CD4-positive, alpha-beta T cell (primary cell): Measurements from ENCODE around the gene ATP2B2. TPM values are rescaled to one million over a fixed set of nuclear protein-coding genes. Genes with fewer than 3 reads are reported as not detected.

Source experiments
- ATAC-seq: fragments of 200-7000 bp; cut with Tn5 transposase; one replicate; pipeline ENCODE4 v1.10.0; 2022; ENCODE audit warnings: mild to moderate bottlenecking; ENCODE audit not compliant: poor library complexity
- CTCF ChIA-PET: fragments of 350-600 bp; sonication (Branson Sonifier 250); formaldehyde crosslinking; loops from one replicate; lab custom pipeline; 2021; ENCODE audit warnings: antibody characterized with exemption, inconsistent platforms; lab: Charles Lee
- POLR2A ChIA-PET: fragments of 350-600 bp; sonication (Branson Sonifier 250); formaldehyde crosslinking; loops from one replicate; lab custom pipeline; 2021; ENCODE audit warnings: antibody characterized with exemption, inconsistent platforms; lab: Charles Lee
- DNase-seq, 14 experiments: peaks; one replicate each; pipeline ENCODE4 v3.0.0-alpha.2; 2013 to 2020; ENCODE audit warnings: mixed read lengths in 2 of 14
- H3K27ac ChIP-seq, 2 donors: one replicate each; pipeline versions ENCODE4 v1.5.1 to v1.7.0; 2013; ENCODE audit warnings: low read length in 2 of 2, low read depth in 1 of 2, mild to moderate bottlenecking in 1 of 2
- H3K27me3 ChIP-seq, 2 experiments: 1 replicate in 1 of 2; 2 replicates in 1 of 2; pipeline versions ENCODE4 v1.6.1 to v1.7.0; 2013; ENCODE audit warnings: low read length in 2 of 2, control low read depth in 1 of 2, mild to moderate bottlenecking in 1 of 2, moderate library complexity in 1 of 2; ENCODE audit not compliant: insufficient read depth in 2 of 2, control insufficient read depth in 1 of 2
- H3K36me3 ChIP-seq: one replicate; pipeline ENCODE4 v1.6.1; 2013; ENCODE audit warnings: low read length, control low read depth; ENCODE audit not compliant: insufficient read depth
- H3K4me1 ChIP-seq: one replicate; pipeline ENCODE4 v1.6.1; 2013; ENCODE audit warnings: low read length, control low read depth; ENCODE audit not compliant: insufficient read depth
- H3K4me3 ChIP-seq: one replicate; pipeline ENCODE4 v1.5.1; 2013; ENCODE audit warnings: mild to moderate bottlenecking, low read length, moderate library complexity
- H3K9me3 ChIP-seq, 2 experiments: 1 replicate in 1 of 2; 2 replicates in 1 of 2; pipeline versions ENCODE4 v1.6.1 to v1.7.0; 2013; ENCODE audit warnings: low read length in 2 of 2, mild to moderate bottlenecking in 2 of 2, control low read depth in 1 of 2, moderate library complexity in 1 of 2; ENCODE audit not compliant: control insufficient read depth in 1 of 2, insufficient read depth in 1 of 2
- H3K27ac Mint-ChIP-seq: one replicate; pipeline ENCODE4 v1.8.0; 2020; ENCODE audit warnings: mixed read lengths
- H3K27me3 Mint-ChIP-seq: one replicate; pipeline ENCODE4 v1.8.0; 2021; ENCODE audit warnings: mixed read lengths
- H3K36me3 Mint-ChIP-seq: one replicate; pipeline ENCODE4 v1.8.0; 2021; ENCODE audit warnings: low read depth, mixed read lengths
- H3K4me1 Mint-ChIP-seq: one replicate; pipeline ENCODE4 v1.8.0; 2021; ENCODE audit warnings: low read depth, mixed read lengths
- H3K4me3 Mint-ChIP-seq: one replicate; pipeline ENCODE4 v1.8.0; 2020; ENCODE audit warnings: mild to moderate bottlenecking, mixed read lengths
- H3K9me3 Mint-ChIP-seq: one replicate; pipeline ENCODE4 v1.8.0; 2020; ENCODE audit warnings: mixed read lengths
- CTCF ChIP-seq: fragments of 200-600 bp; IDR thresholded peaks from one replicate; pipeline ENCODE4 v1.8.0; 2022; ENCODE audit warnings: antibody characterized with exemption, mild to moderate bottlenecking
- intact Hi-C, 2 experiments: fragments of 100-400 bp; cut with DNase I in 1 of 2; cut with micrococcal nuclease in 1 of 2; formaldehyde crosslinking; loops; one replicate each; pipeline versions ENCODE4 v1.15.1 to v1.9.0; 2023 to 2025; cut with DNase I, micrococcal nuclease
- total RNA-seq, 174 experiments: library from RNA in 2 of 174; stranded (reverse) in 2 of 174; gene quantifications; one replicate each; pipeline ENCODE4 v1.2.3 and lab custom pipeline; 2021 to 2026

ATP2B2 gene
- total RNA-seq, 2 experiments from 2014 or later: not detected

- Histone ChIP-seq H3K36me3 (peaks cover 60% of the 10 kb centered on the region), H3K4me3 (no peak overlapping the region), H3K9me3 (no peaks in the 10 kb centered on the region), H3K4me1 (peaks cover 38% of the 10 kb centered on the region), H3K27ac (no peak overlapping the region), H3K27me3 (no peaks in the 10 kb centered on the region)
- no peak for ATAC-seq
- ChIA-PET CTCF (no interaction called here), POLR2A (interaction anchor here (1.0 kb wide), 1 partner anchor 385 kb away, joined by 3 read pairs; no protein-coding TSS in a partner anchor)
- H3K27ac Mint-ChIP-seq: peak overlapping the region; percentile 12
- peaks cover 39% of the 10 kb centered on the region for H3K4me1 Mint-ChIP-seq
- no peaks in the 10 kb centered on the region for H3K27me3 Mint-ChIP-seq
- TF ChIP-seq CTCF: no peak
- H3K36me3 Mint-ChIP-seq: peaks cover 50% of the 10 kb centered on the region
- H3K4me3 Mint-ChIP-seq: peak overlapping the region; percentile 87
- DNase-seq: no peak
- intact Hi-C loops: no loop called here
- no peaks in the 10 kb centered on the region for H3K9me3 Mint-ChIP-seq
These were observed 187.4 kb downstream of the ATP2B2 start for GRCh38 chr3:10317961-10318350.

- Mint-ChIP-seq H3K9me3 (no peaks in the 10 kb centered on the region), H3K27me3 (no peaks in the 10 kb centered on the region), H3K27ac (no peak overlapping the region), H3K4me1 (peaks cover 39% of the 10 kb centered on the region), H3K36me3 (peaks cover 55% of the 10 kb centered on the region), H3K4me3 (peak overlapping the region; percentile 87)
- ChIA-PET CTCF (no interaction called here), POLR2A (interaction anchor here (1.0 kb wide), 1 partner anchor 384 kb away, joined by 3 read pairs; no protein-coding TSS in a partner anchor)
- DNase-seq (no peak), ATAC-seq (no peak)
- intact Hi-C loops: no loop called here
- no peaks in the 10 kb centered on the region for H3K27me3 ChIP-seq
- H3K9me3 ChIP-seq: no peaks in the 10 kb centered on the region
- no peak overlapping the region for H3K4me3 ChIP-seq
- H3K27ac ChIP-seq: no peak overlapping the region
- peaks cover 65% of the 10 kb centered on the region for H3K36me3 ChIP-seq
- TF ChIP-seq CTCF: no peak
- peaks cover 38% of the 10 kb centered on the region for H3K4me1 ChIP-seq
These were observed 187.9 kb downstream of the ATP2B2 start for GRCh38 chr3:10317311-10317960.

- Histone ChIP-seq H3K4me3 (no peak overlapping the region), H3K9me3 (no peaks in the 10 kb centered on the region), H3K27ac (no peak overlapping the region), H3K36me3 (peaks cover 81% of the 10 kb centered on the region), H3K4me1 (peaks cover 26% of the 10 kb centered on the region), H3K27me3 (no peaks in the 10 kb centered on the region)
- H3K4me1 Mint-ChIP-seq: peaks cover 34% of the 10 kb centered on the region
- ChIA-PET POLR2A (no interaction called here), CTCF (no interaction called here)
- intact Hi-C loops: no loop called here
- peaks cover 71% of the 10 kb centered on the region for H3K36me3 Mint-ChIP-seq
- no peaks in the 10 kb centered on the region for H3K9me3 Mint-ChIP-seq
- no peak for ATAC-seq
- H3K4me3 Mint-ChIP-seq: no peak overlapping the region
- H3K27ac Mint-ChIP-seq: no peak overlapping the region
- H3K27me3 Mint-ChIP-seq: no peaks in the 10 kb centered on the region
- no peak for DNase-seq
- TF ChIP-seq CTCF: no peak
These were observed 189.5 kb downstream of the ATP2B2 start for GRCh38 chr3:10315771-10316344.
